Lower leg skin (tissue), 4 donors: Measurements from ENCODE around the gene GPATCH1. TPM values are rescaled to one million over a fixed set of nuclear protein-coding genes. Genes with fewer than 3 reads are reported as not detected.

Source experiments
- DNase-seq, 2 donors: peaks; one replicate each; pipeline ENCODE4 v3.0.0-alpha.2; 2019; ENCODE audit warnings: low spot score in 2 of 2
- H3K4me3 ChIP-seq: fragments of 200-600 bp; sonication (generic); 2 replicates; pipeline ENCODE4 v1.5.1; 2017; ENCODE audit warnings: mild to moderate bottlenecking, low read depth; ENCODE audit not compliant: poor library complexity, severe bottlenecking
- POLR2A ChIP-seq, 2 donors: fragments of 450-650 bp; IDR thresholded peaks; one replicate each; pipeline ENCODE4 v1.6.1; 2016 to 2017; ENCODE audit warnings: antibody characterized with exemption in 2 of 2, mild to moderate bottlenecking in 1 of 2, moderate library complexity in 1 of 2
- WGBS, 2 donors: methylation state at CpG; one replicate each; pipeline ENCODE4 v1.1.5; 2018; 5-methylcytosine and 5-hydroxymethylcytosine counted together
- intact Hi-C: fragments of 100-400 bp; cut with DNase I; formaldehyde crosslinking; loops from one replicate; pipeline ENCODE4 v1.15.0; 2023; ENCODE audit warnings: low total_unique reads
- total RNA-seq, 4 donors: library from RNA; depleted of rRNA; stranded (reverse); fragments of >200 nt; gene quantifications; one replicate each; pipeline ENCODE4 v1.1.0, GENCODE V29; 2016
- TF ChIP-seq, protein P1 (sequence below), 3 donors: fragments of 450-650 bp; IDR thresholded peaks; one replicate each; pipeline ENCODE4 v1.5.1; 2016; ENCODE audit warnings: antibody characterized with exemption in 3 of 3, mild to moderate bottlenecking in 3 of 3, moderate library complexity in 2 of 3

GPATCH1 gene
- total RNA-seq, 4 donors from 2014 or later = 7.0 to 14.6 (median 8.7) TPM

DNA sequence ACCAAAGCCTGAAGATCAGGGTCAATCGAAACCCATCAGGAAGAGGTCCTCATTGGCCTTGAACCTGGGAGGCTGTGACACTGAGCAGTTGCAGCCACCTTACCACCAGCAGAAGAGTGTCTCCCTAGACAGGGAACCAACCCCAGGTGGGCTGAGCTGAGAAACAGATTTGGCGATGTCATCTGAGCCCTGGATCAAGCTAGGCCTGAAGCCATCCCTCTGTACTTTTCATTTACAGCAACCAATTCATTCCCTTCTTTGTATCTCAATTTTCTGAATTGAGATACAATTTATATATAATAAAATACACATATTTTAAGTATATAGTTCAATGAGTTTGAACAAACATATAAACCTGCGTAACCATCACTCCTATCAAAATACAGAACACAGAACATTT lies 30.9 kb upstream of the GPATCH1 start:
- TF ChIP-seq, protein P1, sequence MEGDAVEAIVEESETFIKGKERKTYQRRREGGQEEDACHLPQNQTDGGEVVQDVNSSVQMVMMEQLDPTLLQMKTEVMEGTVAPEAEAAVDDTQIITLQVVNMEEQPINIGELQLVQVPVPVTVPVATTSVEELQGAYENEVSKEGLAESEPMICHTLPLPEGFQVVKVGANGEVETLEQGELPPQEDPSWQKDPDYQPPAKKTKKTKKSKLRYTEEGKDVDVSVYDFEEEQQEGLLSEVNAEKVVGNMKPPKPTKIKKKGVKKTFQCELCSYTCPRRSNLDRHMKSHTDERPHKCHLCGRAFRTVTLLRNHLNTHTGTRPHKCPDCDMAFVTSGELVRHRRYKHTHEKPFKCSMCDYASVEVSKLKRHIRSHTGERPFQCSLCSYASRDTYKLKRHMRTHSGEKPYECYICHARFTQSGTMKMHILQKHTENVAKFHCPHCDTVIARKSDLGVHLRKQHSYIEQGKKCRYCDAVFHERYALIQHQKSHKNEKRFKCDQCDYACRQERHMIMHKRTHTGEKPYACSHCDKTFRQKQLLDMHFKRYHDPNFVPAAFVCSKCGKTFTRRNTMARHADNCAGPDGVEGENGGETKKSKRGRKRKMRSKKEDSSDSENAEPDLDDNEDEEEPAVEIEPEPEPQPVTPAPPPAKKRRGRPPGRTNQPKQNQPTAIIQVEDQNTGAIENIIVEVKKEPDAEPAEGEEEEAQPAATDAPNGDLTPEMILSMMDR (IDR thresholded peaks at IDR 0.05) = no peak
- no peak for TF ChIP-seq POLR2A (IDR thresholded peaks at IDR 0.05)
- 98 to 99% methylated on average over 3 of the region's 3 CpGs for WGBS, 2 donors
- H3K4me3 ChIP-seq = no peak overlapping the region
- no peak for DNase-seq
- intact Hi-C loops = no loop called here

DNA sequence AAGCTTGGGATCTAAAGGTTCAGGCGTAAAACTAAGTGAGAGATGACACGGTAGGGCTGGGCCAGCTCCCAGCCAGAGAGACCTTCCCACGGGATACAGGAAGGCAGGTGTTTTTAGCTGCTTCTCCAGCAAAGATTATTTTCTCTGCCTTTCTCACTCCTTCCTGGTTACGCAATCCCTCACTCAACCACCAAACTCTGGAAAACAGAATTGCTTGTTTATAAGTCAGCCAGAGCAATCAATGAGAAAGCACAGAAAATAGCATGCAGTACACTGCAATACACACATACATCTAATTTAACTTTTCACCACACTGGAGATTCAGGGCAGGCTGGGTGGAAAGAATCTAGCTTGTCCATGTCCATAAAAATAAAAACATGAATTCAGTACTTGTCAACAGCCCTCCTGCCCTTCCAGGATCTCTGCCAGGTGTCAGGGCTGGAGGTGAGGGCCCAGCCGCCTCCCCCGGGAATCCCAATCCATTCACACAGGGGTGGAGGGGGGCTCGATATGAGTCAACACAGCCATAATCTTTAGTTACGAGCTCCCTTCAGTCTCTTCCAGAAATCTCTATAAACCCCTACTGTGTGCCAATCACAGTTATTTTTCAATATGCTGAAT lies 28.5 kb upstream of the GPATCH1 start:
- intact Hi-C loops = no loop called here
- 62 to 65% methylated on average over 8 of the region's 8 CpGs for WGBS, 2 donors
- H3K4me3 ChIP-seq = no peak overlapping the region
- DNase-seq = no peak
- TF ChIP-seq POLR2A (IDR thresholded peaks at IDR 0.05) = no peak
- TF ChIP-seq, protein P1 (IDR thresholded peaks at IDR 0.05) = no peak

DNA sequence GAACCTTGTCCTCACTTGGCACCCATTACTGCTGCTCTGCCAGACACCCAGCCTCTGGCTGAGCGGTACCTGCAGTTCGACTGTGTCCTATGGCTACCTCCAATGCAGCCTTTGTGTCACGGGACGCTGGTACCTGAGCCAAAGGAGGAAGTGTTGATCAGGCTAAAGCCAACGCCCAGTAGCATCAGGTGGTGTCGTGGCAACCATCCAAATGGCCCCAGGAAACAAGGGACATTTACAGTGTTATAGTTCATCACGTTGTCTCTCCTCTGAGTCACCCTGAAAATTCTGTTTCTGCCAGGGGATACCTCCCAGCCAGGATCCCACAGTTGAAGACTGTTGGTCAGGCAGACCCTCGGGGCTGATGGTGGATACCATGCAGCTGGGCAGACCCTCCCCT lies 26.4 kb upstream of the GPATCH1 start:
- intact Hi-C loops = no loop called here
- peak; percentile 47 to 92 for DNase-seq
- WGBS, 2 donors = 59 to 79% methylated on average over 8 of the region's 8 CpGs
- no peak overlapping the region for H3K4me3 ChIP-seq
- TF ChIP-seq, protein P1 (IDR thresholded peaks at IDR 0.05) = no peak
- TF ChIP-seq POLR2A (IDR thresholded peaks at IDR 0.05) = no peak

DNA sequence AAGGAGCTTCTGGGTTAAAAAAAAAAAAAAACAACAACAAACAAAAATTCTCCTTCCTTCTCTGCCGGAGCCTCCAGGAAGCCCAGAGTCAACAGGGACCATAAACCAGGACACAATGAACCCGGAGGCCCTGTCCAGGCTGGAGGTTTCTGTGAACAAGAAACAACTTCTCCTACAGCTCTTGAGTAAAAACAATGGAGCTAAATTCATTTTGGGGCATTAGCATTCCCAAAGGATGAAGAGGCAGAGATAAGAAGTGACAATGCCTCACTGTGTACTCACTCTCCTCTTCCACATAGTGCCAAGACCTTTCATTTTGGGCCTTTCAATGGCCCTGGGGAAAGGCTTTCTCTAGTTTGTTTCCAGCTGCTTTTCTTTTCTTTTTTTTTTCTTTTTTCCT lies 25.3 kb upstream of the GPATCH1 start:
- TF ChIP-seq, protein P1 (IDR thresholded peaks at IDR 0.05) = no peak
- no peak for TF ChIP-seq POLR2A (IDR thresholded peaks at IDR 0.05)
- DNase-seq = no peak
- 33 to 42% methylated on average over 2 of the region's 2 CpGs for WGBS, 2 donors
- intact Hi-C loops = no loop called here
- no peak overlapping the region for H3K4me3 ChIP-seq

DNA sequence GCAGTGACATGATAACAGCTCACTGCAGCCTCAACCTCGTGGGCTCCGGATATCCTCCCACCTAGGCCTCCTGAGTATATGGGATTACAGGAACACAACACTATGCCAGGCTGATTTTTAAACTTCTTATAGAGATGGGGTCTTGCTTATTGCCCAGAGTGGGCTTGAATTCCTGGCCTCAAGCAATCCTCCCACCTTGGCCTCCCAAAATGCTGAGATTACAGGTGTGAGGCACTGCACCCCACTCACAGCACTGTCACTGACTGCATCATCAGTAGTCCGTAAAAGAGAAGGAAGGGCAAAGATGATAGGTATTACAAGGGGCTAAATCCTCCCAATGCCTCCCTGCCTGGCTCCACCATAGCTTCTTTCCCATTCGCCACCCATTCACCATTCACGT lies 20.4 kb upstream of the GPATCH1 start:
- no peak for DNase-seq
- TF ChIP-seq POLR2A (IDR thresholded peaks at IDR 0.05) = no peak
- TF ChIP-seq, protein P1 (IDR thresholded peaks at IDR 0.05) = no peak
- H3K4me3 ChIP-seq = no peak overlapping the region
- intact Hi-C loops = no loop called here
- 82 to 87% methylated on average over 5 of the region's 5 CpGs for WGBS, 2 donors

DNA sequence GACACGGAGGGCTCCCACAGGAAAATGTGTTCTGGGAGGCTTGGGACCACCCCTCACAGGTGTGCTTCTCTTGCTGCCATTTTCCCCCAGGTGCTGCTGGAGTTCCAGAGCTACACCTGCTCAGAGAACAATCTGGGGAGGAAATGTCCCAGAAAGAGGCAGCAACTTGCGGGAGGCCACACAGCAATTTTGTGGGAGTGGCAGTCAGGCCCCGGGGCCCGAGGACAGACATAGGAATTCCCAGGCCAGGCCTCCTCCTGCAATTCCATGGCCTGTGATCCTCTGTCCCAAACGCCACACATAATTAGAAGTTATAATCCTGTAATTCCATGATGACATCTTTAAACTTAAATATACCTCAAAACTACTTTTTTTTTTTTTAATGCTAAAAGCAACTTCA lies 18.1 kb upstream of the GPATCH1 start:
- DNase-seq = no peak
- intact Hi-C loops = no loop called here
- 66 to 76% methylated on average over 5 of the region's 5 CpGs for WGBS, 2 donors
- TF ChIP-seq POLR2A (IDR thresholded peaks at IDR 0.05) = no peak
- TF ChIP-seq, protein P1 (IDR thresholded peaks at IDR 0.05) = no peak
- H3K4me3 ChIP-seq = no peak overlapping the region
